CD14-positive monocyte (primary cell): Measurements from ENCODE around the gene SPRN. TPM values are rescaled to one million over a fixed set of nuclear protein-coding genes. Genes with fewer than 3 reads are reported as not detected.

Experiments used
- DNase-seq, 3 donors: peaks; one replicate each; pipeline ENCODE4 v3.0.0-alpha.2; 2011 to 2022
- H2AFZ ChIP-seq: 2 replicates; pipeline ENCODE4 v1.6.0; 2012; ENCODE audit warnings: mild to moderate bottlenecking, low read depth, low read length, inconsistent platforms; ENCODE audit not compliant: insufficient read depth, poor library complexity, severe bottlenecking
- H3K27ac ChIP-seq, 2 donors: 1 replicate in 1 of 2; 2 replicates in 1 of 2; pipeline ENCODE4 v1.5.1; 2012 to 2013; ENCODE audit warnings: low read length in 2 of 2, control low read depth in 1 of 2, inconsistent platforms in 1 of 2, low read depth in 1 of 2, mild to moderate bottlenecking in 1 of 2
- H3K27me3 ChIP-seq, 2 donors: one replicate each; pipeline versions ENCODE4 v1.6.0 to v1.6.1; 2011 to 2013; ENCODE audit warnings: low read length in 2 of 2; ENCODE audit not compliant: control insufficient read depth in 2 of 2, insufficient read depth in 2 of 2
- H3K36me3 ChIP-seq, 2 donors: replicated peaks in 1 of 2; 1 replicate in 1 of 2; 2 replicates in 1 of 2; pipeline versions ENCODE4 v1.5.1 to v1.6.1; 2012 to 2013; ENCODE audit warnings: low read length in 2 of 2, control low read depth in 1 of 2, inconsistent platforms in 1 of 2, mild to moderate bottlenecking in 1 of 2; ENCODE audit not compliant: insufficient read depth in 2 of 2, control insufficient read depth in 1 of 2
- H3K4me1 ChIP-seq, 2 donors: 1 replicate in 1 of 2; 2 replicates in 1 of 2; pipeline versions ENCODE4 v1.5.1 to v1.6.1; 2012 to 2013; ENCODE audit warnings: low read length in 2 of 2, control low read depth in 1 of 2, inconsistent platforms in 1 of 2, mild to moderate bottlenecking in 1 of 2, moderate library complexity in 1 of 2; ENCODE audit not compliant: insufficient read depth in 2 of 2, control insufficient read depth in 1 of 2
- H3K4me2 ChIP-seq: replicated peaks from 2 replicates; pipeline ENCODE3; 2012; ENCODE audit warnings: low read length, moderate library complexity, mild to moderate bottlenecking; ENCODE audit not compliant: poor library complexity, severe bottlenecking; ENCODE audit errors: extremely low read depth
- H3K4me3 ChIP-seq, 3 experiments: fragments of 200-600 bp in 1 of 3; sonication (generic) in 1 of 3; replicated peaks in 1 of 3; 1 replicate in 2 of 3; 2 replicates in 1 of 3; pipeline ENCODE4 v1.5.1; 2011 to 2013; ENCODE audit warnings: low read length in 3 of 3, mild to moderate bottlenecking in 3 of 3, control low read depth in 2 of 3, low read depth in 2 of 3, inconsistent platforms in 1 of 3, moderate library complexity in 1 of 3
- H3K79me2 ChIP-seq: 2 replicates; pipeline ENCODE4 v1.6.0; 2012; ENCODE audit warnings: mild to moderate bottlenecking, control low read depth, inconsistent platforms, low read length, moderate library complexity; ENCODE audit not compliant: insufficient read depth
- H3K9ac ChIP-seq: 2 replicates; pipeline ENCODE4 v1.6.0; 2017; ENCODE audit warnings: low read length, mild to moderate bottlenecking; ENCODE audit not compliant: insufficient read depth, poor library complexity, severe bottlenecking
- H3K9me3 ChIP-seq, 2 donors: replicated peaks in 1 of 2; 1 replicate in 1 of 2; 2 replicates in 1 of 2; pipeline versions ENCODE4 v1.5.1 to v1.6.1; 2012 to 2013; ENCODE audit warnings: low read length in 2 of 2, control low read depth in 1 of 2; ENCODE audit not compliant: control insufficient read depth in 1 of 2, insufficient read depth in 1 of 2
- H4K20me1 ChIP-seq: 2 replicates; pipeline ENCODE4 v1.6.0; 2012; ENCODE audit warnings: mild to moderate bottlenecking, low read length, control low read depth, moderate library complexity; ENCODE audit not compliant: insufficient read depth
- H3K27ac Mint-ChIP-seq, 7 donors: one replicate each; pipeline ENCODE4 v1.8.0; 2020; ENCODE audit warnings: mild to moderate bottlenecking in 7 of 7, mixed read lengths in 7 of 7, moderate library complexity in 6 of 7, inconsistent platforms in 2 of 7
- H3K27me3 Mint-ChIP-seq, 3 donors: one replicate each; pipeline ENCODE4 v1.8.0; 2021 to 2022; ENCODE audit warnings: low read depth in 3 of 3, mild to moderate bottlenecking in 3 of 3, mixed read lengths in 3 of 3, moderate library complexity in 3 of 3, inconsistent platforms in 1 of 3
- H3K36me3 Mint-ChIP-seq, 2 donors: one replicate each; pipeline ENCODE4 v1.8.0; 2020; ENCODE audit warnings: mixed read lengths in 2 of 2, inconsistent platforms in 1 of 2, mild to moderate bottlenecking in 1 of 2
- H3K4me1 Mint-ChIP-seq: one replicate; pipeline ENCODE4 v1.8.0; 2020; ENCODE audit warnings: mild to moderate bottlenecking, mixed read lengths
- H3K4me3 Mint-ChIP-seq, 2 donors: one replicate each; pipeline ENCODE4 v1.8.0; 2020; ENCODE audit warnings: mild to moderate bottlenecking in 2 of 2, mixed read lengths in 2 of 2, moderate library complexity in 1 of 2
- H3K9me3 Mint-ChIP-seq, 7 donors: one replicate each; pipeline ENCODE4 v1.8.0; 2020 to 2022; ENCODE audit warnings: mixed read lengths in 7 of 7, mild to moderate bottlenecking in 6 of 7, moderate library complexity in 6 of 7, inconsistent platforms in 2 of 7
- WGBS: methylation state at CpG from one replicate; pipeline ENCODE4 v1.1.5; 2013; ENCODE audit warnings: missing lambda C conversion rate; ENCODE audit not compliant: insufficient coverage; 5-methylcytosine and 5-hydroxymethylcytosine counted together
- intact Hi-C, 2 donors: fragments of 100-400 bp; cut with micrococcal nuclease; formaldehyde crosslinking; loops; one replicate each; pipeline versions ENCODE4 v1.15.0 to v1.15.1; 2023
- polyA plus RNA-seq, 3 donors: library from polyadenylated mRNA; depleted of rRNA in 1 of 3; unstranded in 2 of 3; stranded (reverse) in 1 of 3; fragments of 300-500 nt in 2 of 3; fragments of >200 nt in 1 of 3; fragmentation: Illumina TruSeq in 2 of 3; gene quantifications; 1 replicate in 2 of 3; 2 replicates in 1 of 3; pipeline ENCODE4 v1.2.3, GENCODE V29; 2012 to 2021
- TF ChIP-seq, protein P1 (sequence below): fragments of 200-600 bp; IDR thresholded peaks from one replicate; pipeline ENCODE4 v1.8.0; 2022; ENCODE audit warnings: antibody characterized with exemption, mild to moderate bottlenecking

Gene SPRN
- polyA plus RNA-seq, 3 donors, result not detected

DNA sequence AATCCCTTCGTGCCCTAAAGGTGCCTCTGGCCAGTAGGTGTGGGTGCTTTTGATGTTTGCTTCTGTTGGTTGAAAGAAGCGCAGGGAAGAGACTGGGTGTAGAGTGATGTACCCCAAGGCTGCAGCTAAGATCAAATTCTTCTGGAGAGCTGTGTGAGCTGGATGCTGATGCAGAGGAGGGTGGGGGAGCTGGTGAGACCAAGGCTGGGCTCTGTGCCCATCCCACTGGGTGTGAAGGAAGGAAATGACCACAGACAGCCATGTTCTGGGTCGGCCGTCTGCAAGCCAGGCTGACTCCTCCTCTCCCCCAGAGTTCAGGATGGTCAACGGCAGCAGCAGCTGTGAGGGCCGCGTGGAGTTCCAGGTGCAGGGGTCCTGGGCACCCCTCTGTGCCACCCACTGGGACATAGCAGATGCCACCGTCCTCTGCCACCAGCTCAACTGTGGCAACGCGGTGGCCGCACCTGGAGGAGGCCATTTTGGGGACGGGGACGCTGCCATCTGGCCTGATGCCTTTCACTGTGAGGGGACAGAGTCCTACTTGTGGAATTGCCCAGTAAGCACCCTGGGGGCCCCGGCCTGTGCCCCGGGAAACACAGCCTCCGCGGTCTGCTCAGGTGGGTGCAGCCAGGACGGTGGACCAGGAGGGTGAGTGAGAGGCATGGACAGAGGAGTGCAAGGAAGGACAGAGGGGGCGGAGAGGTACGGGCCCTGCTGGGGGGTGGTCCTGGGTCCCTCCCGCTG lies 34.5 kb upstream of the SPRN start:
- Histone ChIP-seq H4K20me1 (no peaks in the 10 kb centered on the region), H3K36me3 (no peaks in the 10 kb centered on the region), H3K27me3 (no peaks in the 10 kb centered on the region), H3K4me1 (no peaks in the 10 kb centered on the region), H3K27ac (no peak overlapping the region), H3K4me2 (no peak overlapping the region), H3K9me3 (peaks cover 0 to 3% of the 10 kb centered on the region in 2 donors), H3K4me3 (no peak overlapping the region), H2AFZ (no peak overlapping the region), H3K79me2 (no peaks in the 10 kb centered on the region), H3K9ac (no peak overlapping the region)
- no peaks in the 10 kb centered on the region for H3K4me1 Mint-ChIP-seq
- no peak overlapping the region for H3K4me3 Mint-ChIP-seq
- no peak overlapping the region for H3K27ac Mint-ChIP-seq
- DNase-seq, result no peak
- 83% methylated on average over 21 of the region's 21 CpGs for WGBS
- no peaks in the 10 kb centered on the region for H3K36me3 Mint-ChIP-seq
- intact Hi-C loops, result no loop called here
- TF ChIP-seq, protein P1, sequence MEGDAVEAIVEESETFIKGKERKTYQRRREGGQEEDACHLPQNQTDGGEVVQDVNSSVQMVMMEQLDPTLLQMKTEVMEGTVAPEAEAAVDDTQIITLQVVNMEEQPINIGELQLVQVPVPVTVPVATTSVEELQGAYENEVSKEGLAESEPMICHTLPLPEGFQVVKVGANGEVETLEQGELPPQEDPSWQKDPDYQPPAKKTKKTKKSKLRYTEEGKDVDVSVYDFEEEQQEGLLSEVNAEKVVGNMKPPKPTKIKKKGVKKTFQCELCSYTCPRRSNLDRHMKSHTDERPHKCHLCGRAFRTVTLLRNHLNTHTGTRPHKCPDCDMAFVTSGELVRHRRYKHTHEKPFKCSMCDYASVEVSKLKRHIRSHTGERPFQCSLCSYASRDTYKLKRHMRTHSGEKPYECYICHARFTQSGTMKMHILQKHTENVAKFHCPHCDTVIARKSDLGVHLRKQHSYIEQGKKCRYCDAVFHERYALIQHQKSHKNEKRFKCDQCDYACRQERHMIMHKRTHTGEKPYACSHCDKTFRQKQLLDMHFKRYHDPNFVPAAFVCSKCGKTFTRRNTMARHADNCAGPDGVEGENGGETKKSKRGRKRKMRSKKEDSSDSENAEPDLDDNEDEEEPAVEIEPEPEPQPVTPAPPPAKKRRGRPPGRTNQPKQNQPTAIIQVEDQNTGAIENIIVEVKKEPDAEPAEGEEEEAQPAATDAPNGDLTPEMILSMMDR, result no peak
- peaks cover 0 to 3% (median 3%) of the 10 kb centered on the region in 3 donors for H3K27me3 Mint-ChIP-seq
- peaks cover 0 to 10% (median 5%) of the 10 kb centered on the region in 7 donors for H3K9me3 Mint-ChIP-seq

DNA sequence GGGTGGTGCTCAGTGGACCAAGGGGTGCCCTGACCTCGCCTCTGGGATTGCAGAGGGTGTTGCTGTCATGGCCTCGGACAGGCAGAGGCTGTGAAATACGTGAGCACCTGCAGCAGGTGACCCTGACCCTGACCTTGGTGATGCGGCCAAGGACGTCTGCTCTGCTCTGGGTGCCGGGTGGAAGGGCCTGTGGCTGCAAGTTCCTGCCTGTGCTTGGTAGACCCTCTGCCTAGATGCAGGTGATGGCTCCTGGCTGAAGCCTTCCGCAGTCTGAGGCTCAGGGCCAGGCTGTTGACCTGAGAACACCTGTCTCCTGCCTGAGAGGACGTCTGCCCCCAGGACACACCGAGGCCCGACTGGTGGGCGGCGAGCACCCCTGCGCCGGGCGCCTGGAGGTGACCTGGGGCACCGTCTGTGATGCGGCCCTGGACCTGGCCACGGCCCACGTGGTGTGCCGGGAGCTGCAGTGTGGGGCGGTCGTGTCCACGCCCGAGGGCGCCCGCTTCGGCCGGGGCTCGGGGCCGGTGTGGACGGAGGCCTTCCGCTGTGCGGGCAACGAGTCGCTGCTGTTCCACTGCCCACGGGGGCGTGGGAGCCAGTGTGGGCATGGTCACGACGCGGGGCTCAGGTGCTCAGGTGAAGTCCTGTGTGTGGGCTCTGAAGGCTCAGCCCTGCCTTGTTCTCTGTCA lies 33.7 kb upstream of the SPRN start:
- no peaks in the 10 kb centered on the region for H3K79me2 ChIP-seq
- H3K4me3 ChIP-seq, result no peak overlapping the region
- Mint-ChIP-seq H3K27me3 (peaks cover 0 to 4% (median 3%) of the 10 kb centered on the region in 3 donors), H3K4me1 (no peaks in the 10 kb centered on the region), H3K4me3 (no peak overlapping the region), H3K27ac (no peak overlapping the region), H3K36me3 (no peaks in the 10 kb centered on the region), H3K9me3 (peaks cover 0 to 10% (median 5%) of the 10 kb centered on the region in 7 donors)
- H3K36me3 ChIP-seq, result no peaks in the 10 kb centered on the region
- H3K9ac ChIP-seq, result no peak overlapping the region
- no peaks in the 10 kb centered on the region for H4K20me1 ChIP-seq
- no peak overlapping the region for H3K27ac ChIP-seq
- no peak overlapping the region for H3K4me2 ChIP-seq
- intact Hi-C loops, result no loop called here
- peaks cover 0 to 3% of the 10 kb centered on the region in 2 donors for H3K9me3 ChIP-seq
- H3K4me1 ChIP-seq, result no peaks in the 10 kb centered on the region
- no peak overlapping the region for H2AFZ ChIP-seq
- no peaks in the 10 kb centered on the region for H3K27me3 ChIP-seq
- WGBS, result 95% methylated on average over 38 of the region's 40 CpGs
- TF ChIP-seq, protein P1, result no peak
- no peak for DNase-seq
